MV-4-11 (cell line): Measurements from ENCODE around the gene ATF3.
A peak's percentile ranks its signal among the peaks of the same experiment; 100 is the strongest.

Experiments
- DNase-seq: peaks from one replicate; lab custom pipeline; 2025; lab: John Stamatoyannopoulos, UW

The ATF3 gene

DNA sequence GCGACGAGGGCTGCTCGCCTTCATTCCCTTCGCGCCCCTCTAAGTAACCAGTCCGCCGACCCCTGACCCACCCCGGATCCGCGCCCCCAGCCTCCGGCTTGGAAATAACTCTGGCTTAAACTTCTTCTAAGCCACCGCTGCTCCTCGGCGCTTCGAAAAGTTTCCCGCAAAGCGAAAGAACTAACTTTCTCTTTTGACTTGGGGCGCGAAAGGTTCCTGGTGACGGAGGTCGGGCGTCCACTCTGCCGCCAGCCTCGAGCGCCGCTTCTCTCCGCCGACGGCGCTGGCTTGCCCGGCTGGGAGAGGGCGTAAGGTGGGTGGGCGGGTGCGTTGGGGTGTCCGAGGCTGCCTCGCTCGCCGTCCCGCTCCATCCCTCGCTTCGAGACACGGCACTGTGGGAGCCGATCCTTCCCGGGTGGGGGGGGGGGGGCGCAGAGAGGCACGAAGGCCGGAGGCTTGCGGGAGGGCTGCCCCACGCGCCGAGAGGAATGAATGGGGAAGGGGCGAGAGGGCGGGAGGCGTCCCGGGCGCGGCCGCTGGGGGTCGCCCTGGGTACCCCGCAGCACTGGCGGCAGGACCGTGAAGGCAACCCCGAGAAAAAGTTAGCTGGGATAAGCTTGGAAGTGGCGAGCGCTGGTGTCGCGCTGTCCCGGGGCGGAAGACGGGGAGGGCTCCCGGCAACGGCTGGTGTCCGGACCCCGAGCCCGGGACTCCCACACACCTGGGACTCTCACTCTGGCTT lies 569 bp downstream of the ATF3 start:
- DNase-seq = peak; percentile 37

DNA sequence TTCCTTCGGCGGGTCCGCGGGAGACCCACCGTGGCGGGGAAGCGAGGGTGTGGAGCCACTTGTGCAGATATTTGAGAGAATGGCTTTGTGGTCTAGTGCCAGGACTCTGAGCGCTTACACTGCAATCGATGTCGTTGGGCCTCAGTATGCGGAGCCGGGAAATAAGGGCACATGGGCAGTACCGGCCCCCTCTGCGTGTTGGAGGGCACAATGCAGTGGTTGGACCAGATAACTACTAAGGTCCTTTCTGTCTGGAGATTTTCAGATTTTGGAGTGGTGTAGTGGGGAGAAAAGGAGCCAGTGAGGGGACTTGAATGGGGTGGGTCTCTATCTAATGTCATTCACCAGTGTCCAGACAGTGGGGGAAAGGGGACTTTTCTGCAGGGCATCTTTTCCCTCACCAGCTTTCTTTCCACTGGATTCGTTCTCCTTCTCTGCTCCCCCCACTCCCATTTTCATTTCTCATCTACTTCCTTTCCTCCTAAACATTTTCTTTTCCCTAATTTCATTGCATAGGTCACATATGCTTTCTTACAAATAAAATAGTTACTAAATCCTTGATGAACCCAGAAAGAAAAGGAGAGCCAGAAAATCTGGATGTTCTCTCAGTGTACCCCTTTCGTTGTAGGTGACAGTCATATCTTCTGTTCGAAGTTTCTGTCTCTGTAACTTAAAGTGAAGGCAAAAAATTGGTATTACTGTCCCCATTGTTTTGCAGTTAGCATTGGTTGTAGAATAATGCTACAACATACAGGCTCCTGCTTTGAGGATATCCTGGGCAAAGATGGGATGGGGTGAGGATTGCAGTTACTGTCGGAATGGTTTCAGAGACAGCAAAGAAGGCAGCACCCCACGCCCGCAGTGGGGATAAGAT lies 1.4 kb downstream of the ATF3 start:
- no peak for DNase-seq

GRCh38 chr1:212610575-212610967 lies 2.0 kb downstream of the ATF3 start:
- no peak for DNase-seq

DNA sequence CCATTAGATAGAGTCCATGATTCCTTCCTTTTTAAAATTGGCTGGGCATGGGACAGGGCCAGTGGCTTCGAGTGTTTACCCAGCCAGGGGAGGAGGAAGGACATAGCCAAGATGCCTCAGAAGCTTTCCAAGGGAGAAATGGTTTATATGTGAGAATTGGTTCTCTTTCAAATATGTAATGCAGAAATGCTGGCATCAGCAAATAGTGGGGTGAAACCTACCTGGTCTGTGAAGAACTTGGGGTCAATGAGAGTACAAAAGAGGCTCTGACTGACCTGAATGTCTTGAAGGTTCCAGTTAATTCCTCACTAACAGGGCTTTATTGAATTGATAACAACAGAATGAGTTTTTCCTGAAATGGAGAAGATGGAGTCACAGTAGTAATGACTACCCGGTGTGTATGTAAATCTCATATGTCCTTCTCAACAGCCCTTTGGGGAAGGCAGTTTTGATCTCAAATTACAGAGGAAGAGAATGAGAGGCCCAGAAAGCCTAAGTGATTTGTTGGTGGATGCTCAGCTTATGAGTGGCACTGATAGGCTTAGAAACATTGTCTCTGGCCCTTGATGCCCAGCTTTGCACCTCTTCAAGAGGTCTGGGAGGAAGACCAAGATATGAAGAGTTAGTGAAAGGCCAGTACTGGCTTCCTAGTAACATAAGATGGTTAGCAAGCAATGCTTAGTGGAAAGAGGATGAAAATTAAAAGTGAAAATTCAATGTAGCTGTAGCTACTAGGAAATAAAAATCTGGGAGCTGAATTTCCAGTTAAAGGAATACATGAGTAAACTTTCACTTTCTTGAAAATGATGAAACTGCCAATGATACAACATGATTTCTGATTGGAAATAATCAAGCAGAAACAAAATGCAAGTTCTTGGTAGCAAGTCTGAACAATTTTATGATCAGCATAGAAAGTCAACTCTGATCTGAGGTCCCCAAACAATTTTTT lies 2.7 kb downstream of the ATF3 start:
- DNase-seq = no peak

DNA sequence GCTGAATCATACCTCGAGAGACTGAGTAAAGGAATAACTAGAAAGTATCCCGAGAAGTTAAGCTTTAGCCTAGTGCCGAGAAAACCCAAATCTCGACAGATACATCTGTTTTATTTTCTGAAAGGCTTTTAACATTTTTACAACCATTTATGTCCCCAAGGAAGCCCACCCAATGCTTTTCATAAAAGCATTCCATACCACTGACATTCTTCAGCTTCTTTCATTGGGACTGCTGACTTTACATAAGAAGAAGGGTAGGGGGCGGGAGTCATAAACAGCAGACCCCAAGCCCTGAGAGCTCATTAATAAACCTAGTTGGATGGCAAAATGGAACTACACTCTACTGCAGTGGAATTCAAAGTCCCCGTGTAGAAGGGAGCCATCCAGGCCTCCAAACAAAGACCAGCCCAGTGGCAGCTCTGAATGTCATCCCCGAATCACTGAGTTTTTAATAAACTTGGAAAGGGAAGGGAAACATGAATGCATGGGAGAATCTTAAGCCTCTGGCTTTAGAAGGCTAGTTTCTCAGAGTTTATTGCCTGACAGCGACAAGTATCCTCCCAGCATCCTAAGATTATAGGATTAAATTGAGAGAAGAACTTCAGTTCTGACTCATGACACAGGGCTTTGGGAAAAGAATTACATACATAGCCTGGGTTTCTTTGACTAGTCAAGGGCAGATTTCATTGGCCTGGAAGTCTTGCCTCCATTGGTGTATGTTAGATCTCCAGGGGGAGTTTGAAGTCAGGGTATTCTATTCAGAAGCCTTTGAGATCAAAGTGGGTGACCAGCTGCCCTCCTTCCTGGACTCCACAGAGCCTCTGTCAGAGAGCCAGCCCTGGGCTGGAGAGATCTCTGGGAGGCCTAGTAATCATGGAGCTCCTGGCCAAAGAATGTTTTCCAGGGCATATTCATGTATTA lies 3.7 kb downstream of the ATF3 start:
- no peak for DNase-seq

DNA sequence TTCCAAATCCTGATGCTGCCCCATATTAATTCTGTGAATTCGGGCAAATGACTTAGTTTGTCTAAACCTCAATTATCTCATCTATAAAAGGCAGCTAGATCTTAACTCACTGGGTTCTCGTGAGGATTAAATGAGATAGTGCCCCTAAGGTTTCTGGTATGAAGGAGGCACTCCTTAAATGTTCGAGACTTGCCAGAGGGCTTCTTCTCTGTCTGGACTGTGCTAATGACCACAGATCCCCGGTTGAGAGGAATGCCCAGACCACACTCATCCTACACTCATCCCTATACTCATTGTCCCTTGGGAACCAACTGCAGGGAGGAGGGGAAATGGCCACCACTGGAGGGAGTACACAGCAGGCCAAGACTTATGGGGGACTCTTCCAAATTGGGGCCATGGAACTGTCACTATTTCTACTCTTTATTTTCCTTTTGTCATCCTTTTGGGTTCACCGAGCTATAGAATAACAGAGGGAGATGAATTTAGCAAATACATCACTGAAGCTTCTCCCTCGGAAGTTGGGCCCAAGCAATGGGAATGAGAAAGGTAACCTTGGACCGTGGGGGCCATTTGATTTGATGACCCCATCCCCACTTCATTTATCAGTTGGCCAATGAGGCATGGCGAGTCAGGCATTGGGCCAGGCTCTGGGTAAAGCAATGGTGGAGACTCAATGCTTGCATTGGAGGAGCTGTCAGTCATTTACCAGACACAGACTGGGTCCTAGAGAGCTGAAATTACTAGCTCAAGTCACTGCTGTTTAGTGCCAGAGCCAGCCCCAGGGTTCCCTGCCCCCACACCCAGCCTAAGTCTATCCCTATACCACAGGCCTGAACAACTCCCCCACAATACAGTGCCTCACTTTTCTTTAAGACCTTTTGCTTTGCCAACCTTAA lies 5.1 kb downstream of the ATF3 start:
- DNase-seq = no peak

GRCh38 chr1:212614453-212615200 lies 6.1 kb downstream of the ATF3 start:
- DNase-seq = peak; percentile 82

DNA sequence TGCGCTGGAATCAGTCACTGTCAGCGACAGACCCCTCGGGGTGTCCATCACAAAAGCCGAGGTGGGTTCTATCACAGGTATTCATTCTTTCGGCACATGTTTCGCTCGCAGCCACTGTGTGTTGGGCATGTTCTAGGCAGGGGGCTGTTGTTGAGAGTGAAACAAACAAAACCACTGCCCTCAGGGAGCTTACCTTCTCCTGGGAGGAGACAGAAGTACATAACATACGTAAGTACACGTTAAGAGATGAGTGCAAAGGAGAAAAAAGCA lies 6.6 kb downstream of the ATF3 start:
- no peak for DNase-seq

GRCh38 chr1:212618466-212619210 lies 10.1 kb downstream of the ATF3 start:
- no peak for DNase-seq

DNA sequence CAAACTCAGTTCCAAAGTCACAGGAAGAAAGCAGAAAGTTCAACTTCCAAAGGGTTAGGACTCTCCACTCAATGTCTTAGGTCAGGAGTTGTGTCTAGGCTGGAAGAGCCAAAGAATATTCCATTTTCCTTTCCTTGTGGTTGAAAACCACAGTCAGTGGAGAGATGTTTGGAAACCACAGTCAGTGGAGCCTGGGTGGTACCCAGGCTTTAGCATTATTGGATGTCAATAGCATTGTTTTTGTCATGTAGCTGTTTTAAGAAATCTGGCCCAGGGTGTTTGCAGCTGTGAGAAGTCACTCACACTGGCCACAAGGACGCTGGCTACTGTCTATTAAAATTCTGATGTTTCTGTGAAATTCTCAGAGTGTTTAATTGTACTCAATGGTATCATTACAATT lies 11.7 kb downstream of the ATF3 start:
- DNase-seq = no peak

DNA sequence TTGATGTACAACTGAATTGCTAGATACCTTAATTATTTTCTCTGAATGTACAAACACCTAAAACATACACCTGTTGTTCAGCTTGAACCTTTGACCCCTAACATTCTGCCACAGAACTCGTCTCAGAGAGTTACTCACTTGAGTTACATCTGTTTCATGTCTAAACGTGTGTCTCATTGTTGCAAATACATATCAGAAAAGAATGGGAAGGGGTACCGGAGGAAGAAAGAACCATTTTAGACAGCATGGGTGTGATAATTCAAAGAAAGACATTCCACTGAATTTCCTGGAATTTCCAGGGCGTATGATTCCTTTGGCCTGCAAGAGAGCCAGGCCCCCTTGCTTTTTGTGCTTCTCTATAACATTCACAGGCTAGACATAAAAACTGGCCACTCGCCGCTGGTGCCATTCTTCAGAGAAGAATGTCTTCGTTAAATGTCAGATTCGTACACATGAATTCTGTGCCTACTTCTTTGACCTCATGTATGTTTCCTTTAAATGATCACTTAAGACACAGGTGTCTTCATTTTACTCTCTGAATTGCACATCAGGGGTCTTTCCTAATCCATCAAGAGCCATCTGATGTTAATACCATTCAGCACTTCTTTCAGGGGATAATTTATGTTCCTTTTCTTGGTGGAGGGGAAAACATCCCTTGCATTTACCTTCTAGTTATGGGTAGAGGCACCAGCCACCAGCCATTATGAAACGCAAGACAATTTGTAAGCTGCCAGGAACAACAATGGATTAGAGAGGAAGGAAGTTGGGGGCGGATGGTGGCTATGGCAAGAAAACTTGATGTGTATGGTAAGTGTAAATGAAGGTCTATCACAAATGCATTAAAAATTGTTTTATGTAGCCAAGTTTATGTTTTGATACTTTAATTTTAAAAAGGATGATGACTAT lies 12.7 kb downstream of the ATF3 start:
- no peak for DNase-seq

DNA sequence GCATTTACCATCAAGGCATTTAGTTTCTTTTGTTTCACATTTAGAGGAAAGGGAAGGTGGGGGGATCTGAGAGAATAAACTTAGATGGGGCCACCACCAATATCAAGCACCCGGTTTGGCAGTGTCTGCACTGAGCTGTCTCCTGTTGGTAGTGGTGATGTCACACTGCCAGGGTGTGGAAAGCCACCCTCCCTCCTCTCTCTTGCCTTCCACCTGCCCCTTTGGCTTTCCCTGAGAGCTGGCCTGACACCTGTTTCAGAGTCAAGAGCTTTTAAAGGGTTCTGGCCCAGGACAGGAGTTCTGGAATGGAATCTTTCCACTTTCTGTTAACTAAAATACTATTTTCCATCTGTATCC lies 13.4 kb downstream of the ATF3 start:
- no peak for DNase-seq

DNA sequence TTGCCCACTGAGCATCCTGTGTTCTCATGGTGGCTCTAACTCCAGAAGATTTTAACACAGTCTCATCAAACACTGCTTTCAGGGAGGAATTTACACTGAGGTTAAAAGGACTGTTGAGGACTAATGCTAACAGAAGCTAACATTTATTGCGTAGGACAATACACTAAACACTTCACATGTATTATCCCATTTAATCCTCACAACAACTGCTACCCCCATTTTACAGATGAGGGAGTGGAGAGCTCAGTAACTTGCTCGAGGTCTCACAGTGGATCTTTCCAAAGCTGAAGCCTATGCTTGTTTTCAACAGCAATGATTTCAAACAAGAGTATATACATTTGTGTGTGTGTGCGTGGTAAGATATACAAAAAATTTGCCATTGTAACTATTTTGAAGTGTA lies 13.9 kb downstream of the ATF3 start:
- DNase-seq = no peak

DNA sequence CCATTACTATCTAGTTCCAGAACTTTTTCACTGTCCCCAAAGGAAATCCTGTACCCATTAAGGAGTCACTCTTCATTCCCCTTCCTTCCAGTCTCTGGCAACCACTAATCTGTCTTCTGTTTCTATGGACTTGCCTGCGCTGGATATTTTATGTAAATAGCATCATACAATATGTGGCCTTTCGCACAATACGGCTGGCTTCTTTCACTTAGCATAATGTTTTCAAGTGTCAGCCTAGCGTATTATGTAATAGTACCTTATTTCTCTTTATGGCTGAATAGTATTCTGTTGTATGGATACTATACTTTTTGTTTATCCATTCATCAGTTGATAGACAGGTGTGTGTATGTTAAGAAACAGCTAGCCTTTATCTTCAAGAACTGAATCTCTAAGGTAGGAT lies 14.3 kb downstream of the ATF3 start:
- no peak for DNase-seq

- DNase-seq = no peak
These were observed 15.0 kb downstream of the ATF3 start for GRCh38 chr1:212623603-212624002.

- DNase-seq = no peak
These were observed 16.5 kb downstream of the ATF3 start for GRCh38 chr1:212624976-212625501.

DNA sequence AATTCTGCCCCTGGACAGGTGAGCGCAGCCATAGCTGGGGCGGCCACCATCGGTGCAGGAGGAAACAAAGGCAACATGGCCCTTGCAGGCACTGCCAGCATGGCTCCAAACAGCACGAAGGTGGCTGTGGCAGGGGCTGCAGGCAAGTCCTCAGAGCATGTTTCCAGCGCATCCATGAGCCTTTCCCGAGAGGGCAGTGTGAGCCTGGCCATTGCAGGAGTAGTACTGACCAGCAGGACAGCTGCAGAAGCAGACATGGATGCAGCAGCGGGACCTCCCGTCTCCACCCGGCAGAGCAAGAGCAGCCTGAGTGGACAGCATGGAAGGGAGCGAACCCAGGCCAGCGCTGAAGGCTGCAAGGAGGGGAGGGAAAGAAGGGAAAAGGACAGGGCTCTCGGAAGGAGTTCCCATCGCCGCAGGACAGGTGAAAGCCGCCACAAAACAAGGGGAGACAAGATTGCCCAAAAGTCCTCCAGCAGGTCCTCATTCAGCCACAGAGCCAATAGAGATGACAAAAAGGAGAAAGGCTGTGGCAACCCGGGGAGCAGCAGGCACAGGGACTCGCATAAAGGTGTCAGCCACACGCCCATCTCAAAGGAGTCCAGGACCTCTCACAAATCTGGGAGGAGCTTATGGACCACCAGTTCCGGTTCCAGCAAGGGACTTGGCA lies 17.4 kb downstream of the ATF3 start:
- no peak for DNase-seq
